Measurements from ENCODE around the gene SPRED2.

SPRED2 gene

DNA sequence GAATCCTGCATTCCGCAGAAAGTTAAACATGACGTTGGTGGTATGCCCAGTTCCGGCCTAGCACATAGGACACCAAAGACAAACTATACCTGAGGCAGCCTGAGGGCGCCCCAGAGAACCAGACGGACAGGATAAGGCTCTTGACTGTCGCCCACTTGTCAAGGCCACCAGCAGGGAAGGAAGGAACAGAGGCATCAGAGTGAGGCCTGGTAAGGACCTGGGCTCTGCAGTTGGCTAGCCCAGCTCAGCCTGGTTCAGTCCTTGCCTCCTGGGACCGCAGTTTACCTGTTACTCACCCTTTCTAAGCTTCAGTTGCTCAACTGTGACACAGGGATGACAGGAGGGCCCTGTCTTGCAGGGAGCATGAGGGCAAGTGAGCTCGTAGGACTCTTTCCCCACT, 122.7 kb downstream of the SPRED2 start:
- DNase-seq (ENCODE audit: low spot score), result no peak

DNA sequence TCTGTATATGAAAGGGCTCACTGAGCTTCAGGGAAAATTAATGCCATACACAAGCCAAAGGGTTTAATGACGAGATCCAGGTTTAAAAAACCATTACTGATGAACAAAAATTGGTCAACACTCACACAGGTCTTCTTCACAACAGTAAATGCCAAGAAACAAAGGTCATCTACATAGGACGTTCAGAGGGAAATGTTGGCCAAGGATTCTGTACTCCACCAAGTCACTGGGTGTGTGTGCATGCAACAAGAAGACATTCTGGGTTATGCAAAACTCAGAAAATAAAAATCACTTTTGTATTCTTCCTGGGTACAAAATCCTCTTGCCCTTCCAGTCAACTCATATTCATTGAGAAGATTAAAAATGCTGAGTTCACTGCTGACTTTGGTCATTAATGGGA, 126.5 kb downstream of the SPRED2 start:
- DNase-seq (ENCODE audit: low spot score), result no peak

DNA sequence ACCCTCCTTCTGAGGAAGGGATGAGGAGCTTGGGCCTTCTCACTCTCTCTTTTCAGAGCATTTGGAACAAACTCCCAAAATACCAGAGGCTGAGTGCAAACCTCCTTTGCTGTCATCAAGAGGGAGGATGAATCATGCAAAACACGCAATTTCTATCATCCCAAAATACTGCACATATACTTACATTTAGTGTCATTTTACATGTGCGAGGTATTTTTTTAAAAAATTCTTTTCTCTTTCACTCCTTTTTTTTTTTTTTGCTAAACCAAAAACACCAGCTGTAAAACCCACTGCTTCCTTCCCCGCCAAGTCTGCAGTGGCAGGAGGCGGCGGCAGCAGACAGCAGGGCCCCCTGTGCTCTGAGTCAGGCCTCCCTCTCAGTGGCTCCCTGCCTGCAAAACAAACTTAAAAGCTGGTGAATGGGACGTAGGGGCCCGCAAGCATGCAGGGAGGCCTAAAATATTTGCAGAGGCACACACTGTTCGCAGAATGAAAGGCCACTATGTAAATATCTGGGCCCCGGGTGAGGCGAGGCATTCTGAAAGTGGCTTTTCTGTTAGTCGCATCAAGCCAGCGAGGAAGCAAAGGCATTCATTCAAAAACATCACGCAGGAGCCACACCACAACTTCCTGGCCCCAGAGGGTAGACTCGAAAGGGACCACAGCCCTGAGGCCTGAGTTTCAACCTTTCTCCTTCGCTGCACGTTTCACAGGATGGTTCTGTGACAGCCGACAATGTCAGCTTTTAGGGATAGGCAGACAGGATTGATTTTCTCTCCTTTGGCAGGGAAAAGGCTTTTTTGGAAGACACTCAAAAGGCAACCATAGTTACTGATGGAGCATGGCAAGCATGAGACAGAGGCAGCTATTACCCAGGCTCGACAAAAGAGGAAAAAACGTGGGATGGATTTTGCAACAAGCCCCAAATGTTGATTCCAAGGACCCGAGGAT, 131.4 kb downstream of the SPRED2 start:
- DNase-seq (ENCODE audit: low spot score), result peak; percentile 39

DNA sequence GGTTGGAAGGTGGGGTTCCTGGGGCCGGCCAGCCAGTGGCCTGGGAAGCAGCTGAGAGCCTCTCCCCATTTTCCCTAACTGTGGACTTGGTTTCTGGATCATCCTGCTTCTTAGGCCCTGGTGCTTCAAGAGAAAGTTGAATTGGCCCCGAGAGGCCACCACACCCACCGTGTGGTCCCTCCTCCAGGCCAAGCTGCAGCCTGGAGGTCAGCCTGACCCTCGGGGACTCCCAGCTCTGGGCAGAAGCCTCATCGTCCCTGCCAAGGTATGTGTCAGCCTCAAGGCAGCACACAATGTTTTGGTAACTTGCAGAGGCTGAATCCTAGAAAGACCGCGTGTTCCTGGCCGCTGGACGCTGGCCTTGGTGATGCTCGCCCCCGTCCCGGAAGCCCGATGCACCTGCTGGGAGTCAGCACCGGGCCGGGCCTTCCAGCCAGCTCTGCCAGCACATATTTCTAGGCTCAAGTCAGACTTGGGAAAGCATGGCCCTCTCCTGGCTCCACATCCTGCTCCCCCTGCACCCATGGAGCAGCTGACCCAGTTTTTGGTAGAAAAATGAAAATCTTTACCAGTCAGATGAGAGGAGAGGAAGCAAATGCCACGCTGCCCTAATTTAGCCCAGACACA, 132.2 kb downstream of the SPRED2 start:
- DNase-seq (ENCODE audit: low spot score), result no peak

DNA sequence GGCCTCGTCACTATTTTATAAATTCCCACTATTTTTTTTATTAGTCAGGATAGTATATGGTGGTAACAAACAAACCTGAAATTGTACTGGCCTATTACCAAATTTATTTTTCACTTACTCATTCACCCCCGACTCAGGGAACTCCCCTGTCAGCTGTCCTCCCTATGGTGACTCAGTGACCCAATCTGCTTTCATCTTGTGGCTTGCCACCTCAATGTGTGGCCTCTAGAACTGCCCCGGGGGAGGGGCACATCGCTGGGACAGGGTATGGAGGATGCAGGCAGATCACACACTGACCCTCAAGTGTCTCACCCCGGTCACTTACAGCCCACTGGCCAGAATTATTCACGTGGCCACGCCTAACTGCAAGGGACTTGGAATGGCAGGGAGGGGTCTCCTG, 133.2 kb downstream of the SPRED2 start:
- peak; percentile 4 for DNase-seq (ENCODE audit: low spot score)

DNA sequence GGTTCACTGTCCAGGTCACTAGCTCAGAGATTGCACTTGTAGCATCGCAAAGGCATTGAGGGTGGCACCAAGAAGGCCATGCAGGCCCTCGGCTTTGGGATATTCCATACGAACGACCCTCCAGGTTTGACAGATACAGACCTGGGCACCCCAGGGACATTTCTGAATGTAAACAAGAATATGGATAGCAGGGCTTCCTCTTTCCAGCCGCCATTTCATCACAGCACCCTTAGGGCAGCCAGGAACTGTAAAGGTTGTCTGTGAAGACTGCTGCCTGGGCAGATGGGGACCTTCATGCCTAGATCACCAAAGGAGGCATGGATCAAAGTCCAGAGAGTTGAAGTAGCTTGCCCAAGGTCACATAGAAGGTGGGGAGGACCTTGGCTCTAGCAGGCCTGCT, 134.3 kb downstream of the SPRED2 start:
- no peak for DNase-seq (ENCODE audit: low spot score)

DNA sequence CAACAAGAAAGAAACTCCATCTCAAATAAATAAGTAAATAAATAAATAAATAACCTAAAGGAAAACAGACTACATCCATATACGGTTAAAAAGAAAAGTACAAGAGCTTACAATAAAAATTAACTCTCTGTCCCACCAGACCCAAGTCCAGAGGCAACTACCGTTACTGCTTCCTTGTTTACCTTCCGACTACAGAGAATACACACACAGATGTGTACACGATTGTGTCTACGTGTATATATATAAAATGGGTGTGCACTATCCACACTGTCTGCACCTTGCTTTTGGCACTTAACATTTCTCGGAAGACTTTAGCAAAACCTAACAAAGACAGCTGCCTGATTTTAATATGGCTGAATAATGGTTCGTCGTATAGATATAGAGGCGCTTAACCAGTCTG, 134.9 kb downstream of the SPRED2 start:
- no peak for DNase-seq (ENCODE audit: low spot score)

DNA sequence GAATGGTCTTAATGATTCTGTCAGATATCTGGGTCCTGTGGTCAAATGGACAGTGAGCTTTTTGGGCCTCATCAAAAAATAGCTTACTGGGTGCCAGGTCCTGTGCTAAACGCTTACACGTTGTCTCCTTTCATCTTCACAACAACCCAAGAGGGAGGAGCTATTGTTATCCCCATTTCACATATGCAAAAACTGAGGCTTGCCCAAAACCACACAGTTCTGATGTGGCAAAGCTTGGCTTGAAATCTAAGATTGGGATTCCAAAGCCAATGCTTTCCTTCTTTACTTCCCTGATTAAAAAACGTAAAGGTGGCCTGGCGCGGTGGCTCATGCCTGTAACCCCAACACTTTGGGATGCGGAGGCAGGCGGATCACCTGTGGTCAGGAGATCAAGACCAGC, 135.4 kb downstream of the SPRED2 start:
- no peak for DNase-seq (ENCODE audit: low spot score)

DNA sequence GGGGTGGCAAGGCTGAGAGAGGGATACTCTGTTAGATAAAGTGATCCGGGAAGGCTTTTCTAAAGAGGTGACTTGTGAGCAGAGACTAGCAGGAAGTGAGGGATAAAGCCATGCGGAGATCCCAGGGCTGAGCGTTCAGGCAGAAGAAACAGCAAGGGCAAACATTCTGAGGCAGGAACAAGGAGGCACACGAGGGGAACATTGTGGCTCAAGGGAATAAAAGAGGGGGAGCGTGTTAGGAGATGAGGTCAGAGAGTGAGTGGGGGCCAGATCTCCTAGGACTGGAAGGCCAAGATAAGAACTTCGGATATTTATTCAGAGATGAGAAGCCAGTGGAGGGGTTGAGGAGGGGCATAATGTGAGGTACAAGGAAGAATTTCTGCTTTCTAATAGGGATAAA, 137.7 kb downstream of the SPRED2 start:
- DNase-seq (ENCODE audit: low spot score), result no peak

DNA sequence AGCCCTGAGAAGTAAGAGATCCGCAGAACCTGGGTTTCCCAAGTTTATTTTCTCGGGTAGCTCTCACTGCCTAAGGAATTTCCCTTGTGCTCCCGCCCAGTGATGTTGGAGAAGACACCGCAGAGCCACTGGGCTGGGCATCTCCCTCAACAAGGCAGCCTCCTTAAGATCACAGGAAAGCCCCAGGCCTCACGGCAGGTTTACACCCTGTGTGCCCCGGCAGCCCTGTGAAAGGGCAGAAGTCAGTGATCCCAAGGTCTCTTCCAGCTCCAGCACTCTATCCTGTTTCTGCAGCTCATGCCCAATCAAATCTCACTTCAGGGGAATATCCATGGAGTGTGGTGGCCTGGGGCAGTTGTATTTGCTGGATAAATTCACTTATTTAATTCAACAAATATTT, 138.3 kb downstream of the SPRED2 start:
- DNase-seq (ENCODE audit: low spot score), result no peak

DNA sequence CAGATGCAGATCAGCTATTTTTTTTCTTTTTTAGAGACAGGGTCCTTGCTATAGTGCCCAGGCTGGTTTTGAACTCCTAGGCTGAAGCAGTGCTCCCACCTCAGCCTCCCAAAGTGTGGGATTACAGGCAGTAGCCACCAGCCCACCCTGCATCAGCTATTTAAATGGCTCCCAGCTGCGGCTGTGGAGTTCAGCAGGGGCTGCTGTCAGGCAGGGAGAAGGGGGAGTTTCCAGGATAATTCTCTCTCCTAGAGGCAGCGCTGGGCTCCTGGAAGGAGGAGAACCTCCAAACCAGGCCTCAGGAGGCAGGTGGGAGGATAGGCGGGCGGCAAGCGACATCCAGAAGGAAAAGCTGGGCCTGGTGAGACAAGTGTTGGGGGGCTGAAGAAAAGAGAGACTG, 139.0 kb downstream of the SPRED2 start:
- DNase-seq (ENCODE audit: low spot score), result no peak

DNA sequence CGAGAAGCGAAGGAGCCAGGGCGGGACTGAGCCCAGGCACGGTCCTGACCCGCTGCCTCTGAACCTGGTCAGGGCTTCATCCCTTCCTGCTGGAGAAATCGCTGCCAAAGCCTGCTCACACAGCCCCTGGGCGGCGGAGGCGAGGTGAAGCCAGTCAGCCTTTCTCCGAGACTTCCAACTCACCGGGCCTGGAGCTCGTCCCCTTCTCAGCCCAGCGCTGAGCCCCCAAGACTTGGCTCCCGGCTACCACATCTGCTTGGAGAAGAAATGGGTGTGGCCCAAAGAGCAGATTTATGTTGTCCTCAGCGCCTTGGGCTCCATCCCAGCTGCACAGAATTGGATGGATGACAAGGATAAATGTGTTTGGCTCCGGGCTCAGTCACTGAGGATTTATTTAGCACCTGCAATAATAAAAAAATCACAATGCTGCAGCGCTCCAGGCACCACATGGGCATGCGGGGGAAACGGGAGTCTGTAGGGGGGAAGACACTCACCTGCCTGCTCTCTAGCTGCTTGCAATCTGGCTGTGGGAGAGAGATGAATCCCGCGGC, 139.9 kb downstream of the SPRED2 start:
- no peak for DNase-seq (ENCODE audit: low spot score)

DNA sequence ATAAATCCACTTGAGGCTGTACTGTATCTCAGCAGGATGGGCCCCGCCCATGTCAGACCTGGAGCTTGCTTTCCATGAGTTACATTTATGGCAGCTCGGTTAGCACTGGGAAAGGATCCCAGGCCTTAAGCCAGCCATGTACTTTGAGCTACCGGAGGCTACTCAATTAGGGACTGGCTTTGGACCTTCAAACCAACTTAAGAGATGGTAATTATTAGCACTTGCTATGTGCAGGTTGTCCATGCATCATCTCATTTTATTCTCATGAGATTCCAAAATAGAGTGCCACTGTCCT, 140.3 kb downstream of the SPRED2 start:
- no peak for DNase-seq (ENCODE audit: low spot score)

DNA sequence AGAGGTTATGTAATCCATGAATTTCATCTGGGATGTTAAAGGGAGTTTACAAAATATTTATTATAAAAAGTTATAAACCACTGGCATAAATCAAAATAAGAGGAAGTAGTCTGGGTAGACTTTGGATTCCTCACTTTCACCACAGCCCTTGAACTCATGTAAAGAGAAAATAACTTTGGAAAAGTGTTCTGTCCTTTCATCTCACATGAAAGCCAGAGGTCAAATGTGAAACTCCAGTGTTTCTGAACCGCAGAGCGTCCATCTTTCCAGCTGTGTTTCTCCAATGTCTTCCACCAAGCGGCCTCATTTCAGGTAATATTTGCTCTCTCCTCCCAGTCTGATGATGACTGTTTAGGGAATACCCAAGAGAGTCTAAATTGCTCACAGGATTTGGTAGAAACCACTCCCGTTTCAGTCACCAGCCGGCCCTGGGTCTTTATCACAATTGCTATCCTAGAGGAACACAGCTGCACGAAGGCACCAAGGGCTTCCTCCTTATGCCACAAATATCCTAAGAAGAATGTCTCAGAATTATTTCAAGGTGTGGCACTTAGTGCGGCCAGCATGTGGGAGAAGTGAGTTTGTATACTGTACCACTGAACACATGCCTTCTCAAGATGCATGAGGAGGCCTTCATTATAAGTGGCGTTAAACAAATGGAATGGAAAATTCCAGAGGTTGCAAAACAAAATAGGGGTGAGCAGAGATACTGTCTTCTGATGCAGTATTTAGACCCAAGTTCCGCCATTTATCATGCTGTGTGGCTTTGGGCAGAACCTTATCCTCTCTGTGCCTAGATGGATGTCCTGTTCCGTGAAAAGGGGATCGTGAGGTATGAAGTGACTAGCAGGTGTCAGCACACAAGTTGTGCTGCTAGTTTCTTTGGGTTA, 140.9 kb downstream of the SPRED2 start:
- no peak for DNase-seq (ENCODE audit: low spot score)

DNA sequence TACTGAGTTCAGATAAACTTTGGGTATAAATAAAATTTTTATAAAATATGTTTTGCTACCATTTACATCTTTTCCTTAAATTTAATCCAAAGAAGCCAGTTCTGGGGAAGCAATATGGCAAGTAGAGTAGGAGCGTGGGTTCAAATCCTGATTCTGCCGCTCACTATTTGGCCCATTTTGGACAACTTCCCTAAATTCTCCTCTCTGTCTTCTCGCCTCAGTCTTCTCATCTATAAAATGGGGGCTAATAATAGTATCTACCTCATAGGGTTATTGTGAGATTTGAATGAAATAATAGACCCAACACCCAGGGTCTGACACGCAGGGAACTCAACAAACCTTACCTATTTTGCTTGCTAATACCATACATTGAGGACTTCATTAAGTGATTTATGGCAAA, 145.0 kb downstream of the SPRED2 start:
- DNase-seq (ENCODE audit: low spot score), result no peak

DNA sequence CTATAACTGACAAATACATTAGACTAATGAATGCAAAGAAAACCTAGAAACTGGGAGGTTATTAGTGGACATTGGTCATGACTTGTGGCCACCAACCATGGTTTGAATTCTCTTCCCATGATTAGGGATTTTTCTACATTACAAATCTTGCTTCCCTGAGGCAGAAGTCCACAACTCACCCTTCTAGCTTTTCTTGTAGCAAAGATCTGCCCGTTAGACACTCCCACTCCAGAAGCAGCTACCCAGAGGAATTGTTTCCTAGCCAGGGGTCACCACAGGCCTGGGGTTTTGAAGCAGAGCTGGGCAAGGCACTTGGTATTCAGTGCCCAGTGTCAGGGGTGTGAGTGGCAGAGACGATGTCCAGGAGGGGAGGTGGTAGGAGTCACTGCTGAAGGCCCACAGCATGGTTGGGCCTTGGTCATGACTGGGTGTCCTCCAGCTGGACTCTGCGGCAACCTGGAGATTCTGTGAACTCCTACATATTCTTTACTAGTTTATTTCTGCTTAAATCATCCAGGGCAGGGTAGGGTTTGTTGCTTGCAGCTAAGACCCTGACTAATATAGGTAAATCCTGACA, 149.8 kb downstream of the SPRED2 start:
- no peak for DNase-seq (ENCODE audit: low spot score)

DNA sequence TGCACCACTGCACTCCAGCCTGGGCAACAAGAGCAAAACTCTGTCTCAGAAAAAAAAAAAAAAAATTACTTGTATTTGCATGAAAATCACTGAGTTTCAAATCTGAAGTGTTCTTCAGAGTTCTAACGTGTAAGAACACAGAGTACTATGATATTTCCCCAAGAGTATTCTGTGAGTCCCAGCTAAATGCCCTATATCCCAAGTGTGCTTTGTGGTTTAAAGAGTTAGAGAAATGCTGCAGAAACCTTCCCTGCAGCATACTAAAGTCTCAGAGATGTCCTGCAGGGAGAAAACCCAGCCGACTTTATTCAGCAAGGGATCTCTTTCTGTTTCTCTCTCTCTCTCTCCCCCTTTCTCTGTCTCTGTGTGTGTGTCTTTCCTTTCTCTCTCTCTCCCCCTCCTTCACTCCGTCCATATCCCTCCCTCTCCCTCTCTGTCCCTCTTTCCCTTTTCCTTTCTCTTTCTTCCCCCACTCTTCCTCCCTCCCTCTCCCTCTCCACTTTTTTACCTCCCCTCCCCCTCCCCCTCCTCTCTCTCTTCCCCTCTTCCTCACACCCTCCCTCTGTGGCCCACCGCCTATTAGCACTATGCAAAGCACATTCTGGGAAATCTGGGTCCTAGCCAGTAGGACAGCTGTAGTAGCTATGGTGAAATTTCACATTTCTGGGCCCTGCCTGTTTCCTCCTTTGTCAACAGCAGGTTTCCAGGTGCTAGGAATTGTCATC, 150.6 kb downstream of the SPRED2 start:
- no peak for DNase-seq (ENCODE audit: low spot score)

DNA sequence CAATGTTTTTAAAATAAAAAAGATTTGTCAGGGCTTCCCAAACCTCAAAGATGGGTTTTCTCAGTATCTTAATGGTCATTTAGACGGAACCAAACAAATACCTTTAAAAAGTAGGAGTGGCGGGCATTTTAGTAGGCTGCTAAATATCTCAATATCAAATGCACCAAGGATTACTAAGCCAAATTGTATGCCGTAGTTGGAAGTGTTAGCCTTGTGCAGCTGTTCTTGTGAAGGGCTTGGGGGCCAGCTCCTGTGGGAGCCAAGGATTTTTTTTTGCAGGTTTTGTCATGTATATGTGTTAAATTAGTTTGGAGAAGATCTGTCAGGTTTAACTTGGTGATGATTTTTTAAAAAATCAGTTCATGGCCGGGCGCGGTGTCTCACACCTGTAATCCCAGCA, 152.6 kb downstream of the SPRED2 start:
- DNase-seq (ENCODE audit: low spot score), result no peak

DNA sequence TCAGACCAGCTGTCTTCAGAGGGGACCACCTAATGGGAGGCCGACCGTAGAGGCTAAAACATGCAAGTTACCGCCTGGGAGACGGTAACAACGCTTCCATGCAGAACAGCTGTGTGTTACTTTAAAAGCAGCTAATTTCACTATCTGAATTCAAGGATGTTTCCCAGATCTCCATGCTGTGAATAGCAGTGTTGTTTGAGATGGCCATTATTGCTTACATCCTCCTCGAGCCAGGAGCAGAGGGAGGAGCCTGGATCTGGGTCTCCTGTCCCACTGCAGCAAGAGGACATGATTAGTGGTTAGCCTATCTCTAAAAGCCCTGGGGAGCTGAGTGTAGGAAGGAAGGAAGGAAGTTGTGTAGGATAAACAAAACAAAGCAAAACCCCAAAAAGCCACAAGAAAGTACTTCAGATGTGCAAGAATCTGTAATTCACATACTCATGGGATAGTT, 153.8 kb downstream of the SPRED2 start:
- no peak for DNase-seq (ENCODE audit: low spot score)

DNA sequence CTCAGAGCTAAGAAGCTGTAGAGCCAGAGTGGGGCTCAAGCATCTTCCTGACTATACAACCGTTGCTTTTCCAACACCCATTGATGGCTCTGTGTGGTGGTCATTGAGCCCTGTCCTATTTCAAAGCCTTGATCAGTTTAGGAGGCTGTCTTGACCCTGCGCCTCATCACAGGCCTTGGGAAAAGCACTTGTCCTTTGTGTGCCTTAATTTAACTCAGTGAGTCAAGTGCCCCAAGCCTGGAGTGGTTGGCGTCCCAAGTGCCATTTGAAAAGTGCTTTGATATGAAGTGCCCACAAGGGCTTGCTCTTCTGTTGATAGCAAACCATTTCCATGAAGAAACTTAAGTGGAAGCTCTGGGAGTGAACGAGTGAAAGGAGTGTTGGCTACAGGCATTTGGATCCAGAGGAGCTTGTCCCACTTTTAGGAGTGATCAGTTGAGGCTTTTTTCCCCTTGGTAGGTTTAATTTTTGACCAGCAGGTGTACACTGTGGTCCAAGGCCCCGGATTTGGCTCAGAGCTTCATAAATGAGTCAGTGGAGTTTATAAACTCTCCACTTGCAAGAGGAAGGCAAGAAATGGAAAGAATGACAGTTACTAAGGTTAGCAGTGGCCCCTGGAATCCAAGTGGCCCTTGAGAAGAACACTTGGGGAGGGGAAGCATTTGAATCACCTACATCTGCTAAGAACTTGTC, 154.5 kb downstream of the SPRED2 start:
- DNase-seq (ENCODE audit: low spot score), result no peak

DNA sequence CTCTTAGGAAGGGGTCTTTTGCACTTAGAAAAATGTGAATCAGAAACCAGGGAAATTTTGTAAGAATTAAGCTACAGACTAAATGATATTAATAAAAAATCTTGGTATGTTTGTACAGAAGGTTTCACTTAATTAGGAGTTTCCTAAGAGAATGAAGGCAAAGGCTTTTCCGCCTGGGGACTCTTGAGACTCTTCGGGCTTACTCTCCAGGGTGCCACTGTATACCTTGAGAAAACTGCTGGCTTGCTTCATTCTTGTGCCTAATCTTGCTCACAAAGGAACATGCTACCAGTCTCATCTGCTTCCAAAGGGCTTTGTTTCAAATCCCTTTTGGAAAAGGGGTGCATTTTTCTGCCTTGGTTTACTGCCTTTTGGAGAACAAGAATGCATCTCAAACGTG, 155.3 kb downstream of the SPRED2 start:
- DNase-seq (ENCODE audit: low spot score), result no peak

Measured in CD4-positive, alpha-beta T cell treated with Interleukin-15 for 4 hours (primary cell).